ENCODE measurements around the gene SNRNP70.
A peak's percentile ranks its signal among the peaks of the same experiment; 100 is the strongest.
"Not testable (repeated sequence)": the region's sequence is repeated elsewhere in the genome, so short reads cannot be mapped to it uniquely, and the experiment has no call there.

The SNRNP70 gene

GRCh38 chr19:49136771-49137171 is 51.5 kb downstream of the SNRNP70 start:
- Histone ChIP-seq H3K27me3 (peaks cover 59% of the 10 kb centered on the region), H3K9me3 (no peaks in the 10 kb centered on the region), H3K36me3 (no peaks in the 10 kb centered on the region), H3K4me3 (ENCODE audit: low read depth in 1 of 2, low read length in 1 of 2) (no peak overlapping the region), H3K27ac (no peak overlapping the region), H3K4me1 (ENCODE audit: control insufficient read depth in 1 of 2, insufficient read depth in 1 of 2, low read depth in 1 of 2, low read length in 1 of 2) (peaks cover 7% of the 10 kb centered on the region in 2 experiments)
- no peak for TF ChIP-seq CTCF (IDR thresholded peaks at IDR 0.05)

- Histone ChIP-seq H3K27ac (no peak overlapping the region), H3K9me3 (no peaks in the 10 kb centered on the region), H3K4me3 (ENCODE audit: low read depth in 1 of 2, low read length in 1 of 2) (no peak overlapping the region), H3K36me3 (no peaks in the 10 kb centered on the region), H3K27me3 (peaks cover 58% of the 10 kb centered on the region), H3K4me1 (ENCODE audit: control insufficient read depth in 1 of 2, insufficient read depth in 1 of 2, low read depth in 1 of 2, low read length in 1 of 2) (peaks cover 4 to 9% of the 10 kb centered on the region in 2 experiments)
- no peak for TF ChIP-seq CTCF (IDR thresholded peaks at IDR 0.05)
These were observed 55.7 kb downstream of the SNRNP70 start for GRCh38 chr19:49140951-49141350.

- H3K4me3 ChIP-seq (ENCODE audit: low read depth in 1 of 2, low read length in 1 of 2): no peak overlapping the region
- TF ChIP-seq CTCF (IDR thresholded peaks at IDR 0.05): no peak
- peaks cover 60% of the 10 kb centered on the region for H3K27me3 ChIP-seq
- H3K4me1 ChIP-seq (ENCODE audit: control insufficient read depth in 1 of 2, insufficient read depth in 1 of 2, low read depth in 1 of 2, low read length in 1 of 2): peaks cover 4 to 11% of the 10 kb centered on the region in 2 experiments
- H3K27ac ChIP-seq: no peak overlapping the region
- no peaks in the 10 kb centered on the region for H3K36me3 ChIP-seq
- H3K9me3 ChIP-seq: no peaks in the 10 kb centered on the region
These were observed 56.1 kb downstream of the SNRNP70 start for GRCh38 chr19:49141352-49141751.

GRCh38 chr19:49142866-49143335 is 57.6 kb downstream of the SNRNP70 start:
- Histone ChIP-seq H3K36me3 (no peaks in the 10 kb centered on the region), H3K9me3 (no peaks in the 10 kb centered on the region), H3K4me1 (ENCODE audit: control insufficient read depth in 1 of 2, insufficient read depth in 1 of 2, low read depth in 1 of 2, low read length in 1 of 2) (peaks cover 4 to 11% of the 10 kb centered on the region in 2 experiments), H3K4me3 (ENCODE audit: low read depth in 1 of 2, low read length in 1 of 2) (no peak overlapping the region), H3K27ac (no peak overlapping the region), H3K27me3 (peaks cover 75% of the 10 kb centered on the region)
- no peak for TF ChIP-seq CTCF (IDR thresholded peaks at IDR 0.05)

- no peak overlapping the region for H3K4me3 ChIP-seq (ENCODE audit: low read depth in 1 of 2, low read length in 1 of 2)
- peaks cover 23 to 31% of the 10 kb centered on the region in 2 experiments for H3K4me1 ChIP-seq (ENCODE audit: control insufficient read depth in 1 of 2, insufficient read depth in 1 of 2, low read depth in 1 of 2, low read length in 1 of 2)
These were observed 60.5 kb downstream of the SNRNP70 start for GRCh38 chr19:49145573-49146407.

GRCh38 chr19:49146408-49146770 is 61.1 kb downstream of the SNRNP70 start:
- H3K9me3 ChIP-seq: not testable (repeated sequence)

More at GRCh38 chr19:49145573-49146407, 60.5 kb downstream of the SNRNP70 start:
- Histone ChIP-seq H3K27ac (no peak overlapping the region), H3K9me3 (peaks cover 4% of the 10 kb centered on the region), H3K27me3 (peaks cover 99% of the 10 kb centered on the region), H3K36me3 (no peaks in the 10 kb centered on the region)
- peak; percentile 87 for TF ChIP-seq CTCF (IDR thresholded peaks at IDR 0.05)

More at GRCh38 chr19:49146408-49146770, 61.1 kb downstream of the SNRNP70 start:
- Histone ChIP-seq H3K27me3 (peaks cover 99% of the 10 kb centered on the region), H3K4me1 (ENCODE audit: control insufficient read depth in 1 of 2, insufficient read depth in 1 of 2, low read depth in 1 of 2, low read length in 1 of 2) (peaks cover 23 to 35% of the 10 kb centered on the region in 2 experiments)
- H3K36me3 ChIP-seq; H3K27ac ChIP-seq; H3K4me3 ChIP-seq (ENCODE audit: low read depth in 1 of 2, low read length in 1 of 2): not testable (repeated sequence)
